ENCODE data around the gene FAM168A. TPM values are rescaled to one million over a fixed set of nuclear protein-coding genes. Genes with fewer than 3 reads are reported as not detected.
A peak's percentile ranks its signal among the peaks of the same experiment; 100 is the strongest.

Gene FAM168A
- total RNA-seq, 1 donor from 2014 or later: 32.8 TPM

DNA sequence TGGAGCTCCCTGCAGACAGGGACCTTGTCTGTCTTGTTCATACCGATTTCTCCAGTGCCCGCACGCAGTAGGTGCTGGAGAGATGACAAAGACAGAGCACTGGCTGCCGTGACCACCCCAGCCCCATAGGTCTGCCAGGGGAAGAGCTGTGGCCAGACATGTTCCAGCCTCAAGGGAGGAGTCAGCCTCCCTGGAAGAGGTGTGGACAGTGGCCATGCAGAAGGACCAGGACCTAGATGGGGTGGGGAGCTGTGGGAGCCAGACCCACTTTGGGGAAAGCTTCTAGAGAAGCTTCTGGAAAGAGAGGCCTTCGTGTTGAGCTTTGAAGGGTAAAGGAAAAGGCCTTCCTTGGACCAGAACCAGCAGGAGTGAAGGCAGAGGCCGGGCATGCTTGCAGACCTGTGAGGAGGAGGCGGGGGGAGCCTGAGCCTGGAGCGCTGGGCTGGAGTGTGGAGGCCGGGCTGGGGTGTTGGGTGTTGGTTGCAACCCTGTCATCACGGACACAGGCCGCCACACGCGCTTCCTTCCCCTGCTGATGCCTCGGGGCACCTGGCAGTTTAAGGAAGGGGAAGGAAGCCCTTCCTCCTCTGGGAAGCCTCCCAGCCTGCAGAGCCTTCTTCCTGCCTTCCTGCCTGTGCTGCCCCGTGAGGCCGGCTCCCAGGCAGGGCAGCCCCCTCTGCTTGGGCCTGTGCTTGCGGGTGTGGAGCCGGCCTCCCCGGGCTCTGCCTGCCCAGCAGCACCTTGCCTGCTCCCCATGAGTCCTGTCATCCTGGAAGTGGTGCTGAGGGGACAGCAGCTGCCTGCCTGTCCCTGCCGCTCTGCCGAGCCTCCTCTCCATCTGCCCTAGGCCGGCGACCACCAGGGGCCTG lies 209.4 kb downstream of the FAM168A start:
- no peak for DNase-seq (ENCODE audit: low read depth)

DNA sequence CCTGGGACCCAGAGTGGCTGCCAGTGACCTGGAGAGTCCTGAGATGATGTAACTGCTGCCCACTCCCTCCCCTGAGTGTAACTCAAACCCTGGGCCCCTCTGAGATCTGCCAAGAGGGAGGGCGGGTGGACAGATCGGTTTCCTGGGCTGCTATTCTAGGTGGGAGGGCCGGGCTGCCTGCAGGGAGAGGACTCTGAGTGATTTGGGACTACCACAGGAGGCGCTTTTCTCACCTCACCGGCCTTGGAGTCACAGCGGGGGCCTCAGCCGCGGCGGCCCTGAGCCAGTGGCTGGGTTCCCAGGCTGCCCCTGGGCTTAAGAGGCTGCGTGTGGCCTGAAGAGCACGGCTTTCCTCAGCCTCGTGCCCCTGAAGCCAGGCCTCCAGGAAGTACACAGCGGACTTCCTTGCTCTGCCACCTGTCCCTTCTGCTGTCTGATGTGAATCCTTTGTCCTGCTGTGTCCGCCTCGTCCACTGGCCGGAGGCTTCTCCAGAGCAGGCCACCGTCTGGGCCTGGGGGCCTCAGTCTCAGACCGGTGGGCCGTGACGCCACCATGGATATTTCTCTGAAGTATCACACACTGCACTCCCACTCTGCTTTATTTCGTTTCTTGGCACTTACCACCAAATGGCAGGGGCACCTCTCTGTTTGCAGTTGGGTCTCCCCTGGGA lies 210.2 kb downstream of the FAM168A start:
- no peak for DNase-seq (ENCODE audit: low read depth)

DNA sequence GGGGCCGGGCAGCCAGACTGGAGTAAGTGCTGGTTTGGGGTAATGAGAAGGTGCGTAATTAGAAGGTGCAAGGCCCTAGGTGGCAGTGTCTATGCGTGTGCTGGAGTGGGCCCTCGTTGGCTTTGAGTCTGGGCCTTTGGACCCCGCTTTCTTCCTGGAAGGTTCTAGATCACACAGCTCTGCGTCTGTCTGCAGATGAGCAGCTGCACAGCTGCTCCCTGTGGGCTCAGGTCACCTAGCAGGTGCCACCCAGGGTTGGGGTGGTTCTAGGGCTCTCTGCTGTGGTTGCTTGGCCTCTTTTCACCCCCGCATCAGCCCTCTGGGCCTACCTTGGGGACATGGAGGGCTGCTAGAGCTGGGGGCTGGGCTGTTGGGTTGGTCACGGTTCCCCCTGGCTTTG lies 211.4 kb downstream of the FAM168A start:
- no peak for DNase-seq (ENCODE audit: low read depth)

DNA sequence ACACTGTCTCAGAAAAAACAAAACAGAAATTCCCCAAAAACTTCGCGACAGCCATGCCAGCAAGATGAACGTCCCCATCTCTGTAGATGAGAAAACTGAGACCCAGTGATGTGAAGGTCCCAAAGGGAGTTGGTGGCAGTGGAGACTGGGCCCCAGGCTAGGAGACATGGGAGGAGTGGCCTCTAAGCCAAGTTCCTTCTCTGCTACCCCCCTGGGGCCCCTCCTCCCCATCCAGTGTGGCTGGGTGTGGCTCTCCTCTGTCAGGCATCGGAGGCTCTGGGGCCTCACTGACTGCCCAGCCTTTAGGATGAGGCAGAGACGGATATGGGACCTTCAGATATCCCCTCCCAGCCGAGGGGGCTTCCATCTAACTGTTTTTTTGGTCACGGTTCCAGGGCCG lies 211.9 kb downstream of the FAM168A start:
- no peak for DNase-seq (ENCODE audit: low read depth)

DNA sequence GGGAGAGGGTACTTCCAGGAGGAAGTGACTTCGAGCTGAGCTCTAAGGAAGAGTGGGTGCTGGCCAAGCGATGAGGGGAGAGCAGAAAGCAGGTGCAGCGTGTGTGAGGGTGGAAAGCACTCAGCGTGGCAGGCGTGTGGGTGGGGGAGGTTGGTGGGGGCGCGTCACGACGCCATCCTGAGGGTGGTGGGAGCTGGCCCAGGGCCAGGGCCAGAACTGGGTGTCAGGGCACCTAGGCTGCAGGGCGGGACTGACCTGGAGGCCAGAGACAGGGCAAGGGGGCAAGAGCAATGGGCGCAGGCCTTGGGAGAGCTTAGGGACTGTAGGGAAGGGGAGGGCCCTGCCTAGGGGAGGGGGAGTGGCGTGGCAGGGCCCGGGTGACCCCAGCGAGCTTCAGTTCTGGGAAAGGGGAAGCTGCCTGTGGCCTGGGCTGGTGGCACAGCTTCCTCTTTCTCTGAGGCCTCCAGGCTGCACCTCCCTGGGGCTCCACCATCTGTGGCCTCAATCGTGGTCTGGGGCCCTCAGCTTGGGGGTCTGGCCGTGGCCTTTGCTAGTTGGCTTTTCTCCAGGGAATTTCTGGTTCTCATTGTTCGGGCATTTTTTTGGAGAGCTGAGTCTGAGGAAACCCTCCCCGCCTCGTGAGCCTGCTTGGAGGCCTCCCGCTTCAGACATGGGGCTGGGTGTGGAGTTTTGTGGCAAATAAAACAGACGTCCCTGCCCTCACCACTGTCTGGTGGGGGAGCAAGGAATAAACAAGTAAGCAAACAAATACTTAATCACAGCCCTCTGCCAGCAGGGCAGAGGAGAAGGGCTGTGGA lies 212.8 kb downstream of the FAM168A start:
- DNase-seq (ENCODE audit: low read depth): no peak

DNA sequence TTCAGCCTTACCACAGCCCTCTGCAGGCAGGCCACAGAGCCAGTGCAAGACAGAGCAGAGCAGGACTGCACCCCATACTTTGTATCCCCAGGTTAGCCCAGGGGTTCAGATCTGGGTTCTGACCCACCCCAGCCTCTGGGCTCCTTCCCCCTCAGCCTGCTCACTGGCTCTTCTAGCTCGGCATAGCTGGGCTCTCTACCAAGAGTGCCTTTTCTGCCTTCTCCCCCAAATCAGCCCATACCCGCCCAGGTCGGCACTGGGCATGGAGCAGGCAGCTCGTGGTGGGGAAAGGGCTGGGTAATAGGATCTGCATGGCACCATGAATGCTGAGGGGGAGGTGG lies 213.4 kb downstream of the FAM168A start:
- no peak for DNase-seq (ENCODE audit: low read depth)

DNA sequence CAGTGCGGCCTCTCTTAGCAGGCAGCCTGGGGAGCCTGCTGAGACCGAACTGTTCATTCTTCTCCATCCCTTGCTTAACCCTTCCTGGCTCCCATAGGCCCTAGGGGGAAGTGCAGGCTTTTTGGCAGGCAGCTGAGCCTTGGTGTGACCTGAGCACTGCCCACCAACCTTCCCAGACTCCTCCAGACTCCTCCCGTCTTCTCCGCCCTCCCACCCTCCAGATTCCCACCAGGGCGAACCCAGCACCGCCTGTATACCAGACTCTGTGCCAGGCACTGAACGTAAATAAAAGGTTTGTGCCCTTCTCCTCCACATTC lies 213.8 kb downstream of the FAM168A start:
- DNase-seq (ENCODE audit: low read depth): no peak

DNA sequence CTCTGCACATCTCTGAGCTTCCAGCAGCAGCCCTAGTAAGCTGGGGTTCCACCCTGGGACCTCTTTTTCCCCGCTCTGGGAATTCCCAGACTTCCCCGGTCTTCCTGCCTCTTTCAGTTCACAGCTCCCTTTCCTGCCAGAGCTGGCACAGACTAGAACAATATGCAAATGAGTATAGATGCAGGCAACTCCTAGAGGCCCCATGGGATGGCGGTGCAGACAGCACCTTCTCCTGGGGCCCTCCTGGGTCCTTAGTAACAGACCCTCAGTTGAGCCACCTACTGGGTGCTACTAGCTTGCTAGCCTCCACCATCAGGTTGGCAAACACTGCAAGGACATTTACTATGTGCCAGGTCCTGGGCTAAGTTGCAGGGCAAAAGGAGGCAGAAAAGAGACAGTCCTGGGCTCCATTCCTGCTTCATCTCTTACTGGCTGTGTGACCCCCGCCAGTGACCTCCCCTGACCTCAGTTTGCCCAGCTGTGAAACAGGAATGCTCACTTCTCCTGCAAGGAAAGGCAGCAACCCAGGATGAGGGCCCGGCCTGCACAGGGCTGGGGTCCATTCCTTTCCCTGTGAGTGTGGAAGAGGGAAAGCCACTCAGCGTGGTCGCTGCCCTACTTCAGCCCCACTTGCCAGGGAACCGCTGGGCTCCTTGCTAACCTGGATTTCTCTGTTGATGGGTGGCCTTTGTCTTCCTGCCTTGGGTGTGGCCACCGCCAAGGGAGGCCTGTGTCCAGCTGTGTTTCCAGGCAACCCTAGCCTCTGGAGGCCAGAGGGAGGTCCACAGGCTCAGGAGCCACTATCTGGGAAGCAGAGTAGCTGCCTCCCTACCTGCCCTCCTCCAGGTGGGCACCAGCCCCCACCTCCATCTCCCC lies 214.4 kb downstream of the FAM168A start:
- peak; percentile 55 for DNase-seq (ENCODE audit: low read depth)

DNA sequence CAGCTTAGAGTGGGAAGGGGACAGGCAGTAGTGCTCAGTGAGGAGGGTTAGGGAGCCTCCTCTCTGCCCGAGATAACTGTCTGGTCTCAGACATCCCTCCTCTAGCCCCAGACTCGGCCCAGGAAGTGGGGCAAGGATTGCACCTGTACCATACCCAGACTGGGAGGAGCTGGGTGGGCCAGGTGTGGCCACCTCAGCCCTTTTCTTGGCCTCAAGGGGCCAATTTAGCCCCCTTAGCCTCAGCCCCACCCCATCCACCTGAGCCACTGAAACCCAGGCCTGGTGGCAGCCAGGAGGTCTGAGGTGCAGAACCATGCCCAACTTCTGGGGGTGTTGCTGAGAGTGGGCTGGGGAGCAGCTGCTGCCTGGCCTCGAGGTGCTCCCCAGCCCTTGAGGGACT lies 215.2 kb downstream of the FAM168A start:
- no peak for DNase-seq (ENCODE audit: low read depth)

DNA sequence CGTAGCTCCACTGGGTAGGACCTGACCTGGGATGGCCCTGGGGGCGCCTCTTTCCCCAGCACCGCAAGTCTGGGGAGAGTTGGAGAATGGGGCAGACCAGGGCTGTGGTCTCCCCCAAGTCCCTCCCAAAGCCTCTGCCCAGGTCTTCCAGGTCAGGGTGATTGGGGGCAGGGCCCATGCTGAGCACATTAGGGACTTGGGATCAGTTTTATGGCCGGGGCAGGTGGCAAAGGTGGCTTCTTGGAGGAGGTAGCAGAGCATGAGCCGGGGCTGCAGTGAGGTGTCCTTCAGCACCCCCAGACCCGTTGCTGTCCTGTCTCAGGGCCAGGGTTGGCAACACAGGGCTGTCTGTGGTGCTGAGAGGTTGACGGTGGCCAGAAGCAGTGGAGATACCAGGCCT lies 215.7 kb downstream of the FAM168A start:
- DNase-seq (ENCODE audit: low read depth): no peak

DNA sequence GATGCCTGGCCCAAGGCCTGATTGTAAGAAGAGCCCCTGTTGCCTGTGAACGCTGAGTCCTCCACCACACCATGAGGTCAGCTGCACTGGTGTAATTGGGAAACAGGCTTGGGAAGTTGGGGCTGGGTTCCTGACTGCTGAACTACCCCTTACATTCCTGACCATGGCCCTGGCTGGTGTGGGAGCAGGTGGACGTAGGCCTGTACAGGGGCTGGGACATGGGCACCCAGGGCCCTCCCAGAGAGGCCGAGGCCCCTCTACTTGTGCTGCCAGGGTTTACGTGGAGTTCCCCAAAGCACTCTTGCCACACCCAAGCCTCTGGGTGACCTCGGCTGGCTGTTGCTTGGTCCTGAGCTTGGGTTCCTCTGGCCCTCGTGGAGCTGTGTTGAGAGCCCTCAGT lies 216.3 kb downstream of the FAM168A start:
- no peak for DNase-seq (ENCODE audit: low read depth)

DNA sequence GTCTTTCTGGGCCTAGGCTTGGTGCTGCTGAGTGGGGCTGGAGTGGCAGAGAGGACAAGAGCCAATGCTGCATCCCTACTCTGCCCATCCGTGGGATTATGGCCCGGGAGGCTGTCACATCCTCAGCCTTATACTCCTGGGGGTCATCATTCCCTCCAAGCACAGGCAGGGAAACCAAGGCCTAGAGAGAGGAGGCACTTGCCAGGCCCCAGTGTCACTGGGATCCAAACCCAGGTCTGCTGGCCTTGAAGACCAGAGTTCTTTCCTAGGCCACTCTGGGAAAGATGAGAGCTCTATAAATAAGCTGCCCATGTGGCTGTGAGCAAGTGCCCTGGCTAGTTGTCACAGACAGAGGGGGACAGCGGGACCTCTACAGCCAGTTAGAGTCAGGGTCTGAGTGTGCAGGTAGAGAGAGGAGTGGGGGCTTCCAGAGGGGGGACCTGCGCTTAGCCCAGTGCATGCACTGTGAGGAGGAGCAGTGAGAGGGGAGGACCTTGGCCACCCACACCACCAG lies 217.0 kb downstream of the FAM168A start:
- DNase-seq (ENCODE audit: low read depth): no peak

DNA sequence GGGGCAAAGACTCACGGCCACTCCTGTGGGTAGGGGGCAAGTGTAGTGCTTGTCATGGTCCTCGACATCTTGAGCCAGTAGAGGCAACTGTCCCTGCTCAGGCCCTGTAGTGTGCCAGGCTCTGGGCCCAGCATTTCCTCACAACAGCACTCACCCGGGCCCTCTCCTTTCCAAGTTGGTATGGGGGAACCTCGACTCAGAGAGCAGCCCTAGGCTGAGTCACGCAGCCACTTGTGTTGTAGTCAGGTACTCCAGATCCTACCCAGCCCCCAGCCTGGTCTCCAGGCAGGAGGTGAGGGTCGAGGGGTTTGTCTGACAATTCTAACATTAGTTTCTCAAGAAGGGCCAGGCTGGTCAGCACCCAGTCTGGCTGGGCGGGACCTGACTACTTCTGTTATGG lies 217.6 kb downstream of the FAM168A start:
- no peak for DNase-seq (ENCODE audit: low read depth)

DNA sequence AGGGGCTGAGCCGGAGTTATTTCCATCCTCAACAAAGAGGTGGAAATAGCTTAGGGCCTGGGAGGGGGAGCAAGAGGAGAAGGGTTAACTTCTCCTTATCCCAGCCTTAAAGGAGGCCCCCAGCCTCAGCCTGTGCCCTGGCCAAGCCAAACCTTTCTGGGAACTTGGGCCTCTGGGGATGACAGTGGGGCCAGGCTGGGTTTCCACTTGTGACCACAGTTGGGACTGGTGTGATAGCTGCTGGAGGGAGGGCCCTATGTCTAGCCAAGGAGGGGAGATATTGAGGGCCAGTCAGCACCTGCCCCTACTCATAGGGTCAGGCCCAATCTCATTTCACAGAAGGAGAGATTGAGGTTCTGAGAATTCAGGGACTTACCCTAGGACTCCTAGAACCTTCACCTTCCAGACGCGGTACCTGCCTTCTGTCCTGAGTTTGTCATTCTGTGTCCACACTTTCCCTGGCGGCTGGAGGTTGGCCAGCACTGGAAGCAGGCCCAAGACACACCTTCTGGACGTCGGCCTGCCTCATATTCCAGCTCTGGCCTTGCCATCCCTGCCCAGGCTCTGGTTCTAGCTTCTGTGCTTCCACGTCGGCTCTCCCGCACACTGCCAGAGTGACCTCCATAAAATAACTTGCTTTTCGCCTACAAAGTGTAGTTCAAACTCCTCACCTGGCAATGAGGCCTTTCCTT lies 218.6 kb downstream of the FAM168A start:
- no peak for DNase-seq (ENCODE audit: low read depth)

DNA sequence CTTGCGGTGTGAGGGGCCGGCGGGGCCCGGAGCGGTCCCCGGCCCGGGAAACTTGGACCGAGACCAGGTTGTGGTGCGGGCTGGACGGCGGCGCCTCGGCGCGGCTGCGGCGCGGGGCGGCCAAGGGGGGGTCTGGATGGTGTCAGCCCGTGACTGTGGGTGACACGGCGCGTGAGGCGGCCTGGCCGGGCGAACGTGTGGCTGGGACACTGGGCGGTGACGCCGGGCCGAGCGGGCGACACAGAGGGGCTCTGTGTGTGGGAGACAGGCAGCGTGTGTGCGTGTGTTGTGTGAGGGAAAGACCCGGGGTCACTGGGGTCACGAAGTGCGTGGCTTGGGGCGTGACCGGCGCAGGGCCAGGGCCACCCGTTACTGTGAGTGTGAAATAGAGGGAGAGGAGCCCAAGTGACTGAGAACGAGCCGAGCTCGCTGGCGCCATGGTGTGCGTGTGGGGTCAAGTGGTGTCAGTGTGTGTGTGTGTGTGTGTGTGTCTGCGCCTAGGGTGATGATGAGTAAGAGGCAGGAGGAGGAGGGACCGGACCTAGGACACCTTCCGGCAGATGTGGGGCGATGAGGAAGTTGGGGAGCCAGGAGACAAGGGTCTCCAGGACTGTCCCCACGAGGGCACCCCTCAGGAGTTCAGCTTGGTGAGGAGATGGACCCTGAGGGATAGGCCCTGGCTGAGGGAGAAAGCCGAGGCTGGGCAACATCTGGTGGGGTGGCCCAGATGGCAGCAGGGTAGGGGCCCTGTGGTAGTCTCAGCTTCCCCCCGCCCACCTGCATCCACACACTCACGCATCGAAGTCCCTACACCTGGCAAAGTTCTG lies 220.9 kb downstream of the FAM168A start:
- peak; percentile 64 for DNase-seq (ENCODE audit: low read depth)

DNA sequence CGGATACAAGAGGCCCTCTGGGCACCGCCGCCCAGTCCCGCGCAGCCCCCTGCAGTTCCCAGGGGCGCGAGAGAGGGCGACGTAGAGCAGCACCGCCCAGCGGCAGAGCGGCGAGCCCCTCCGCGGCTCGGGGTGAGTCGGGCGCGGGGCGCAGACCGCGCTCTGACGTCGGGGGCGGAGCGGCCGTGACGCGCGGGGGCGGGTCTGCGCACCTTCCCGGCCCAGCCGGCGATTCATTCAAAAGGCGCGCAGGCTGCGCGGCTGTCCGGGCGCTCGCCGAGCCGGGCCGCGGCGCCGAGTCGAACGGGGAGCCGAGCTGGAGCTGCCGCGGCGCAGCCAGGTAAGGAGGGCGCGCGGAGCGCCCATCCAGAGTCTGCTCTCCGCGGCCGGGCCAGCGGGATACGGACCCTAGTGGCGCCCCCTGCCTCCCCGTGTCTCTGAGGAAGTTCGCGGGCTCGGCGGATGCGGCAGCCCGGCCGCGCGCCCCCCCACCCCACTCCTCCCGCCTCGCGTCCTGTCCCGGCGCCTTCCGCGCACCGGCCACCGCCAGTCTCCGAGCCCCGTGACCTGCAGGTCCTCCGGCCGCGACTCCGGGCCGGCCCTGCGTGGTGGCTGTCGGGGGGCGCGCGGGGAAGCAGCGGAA lies 221.6 kb downstream of the FAM168A start, which contains the start of gene RELT:
RELT (plus strand) TSS at position 240 of the 643 bp plus-strand sequence. CDS start 12,738 bp downstream, outside the sequence.
- DNase-seq (ENCODE audit: low read depth): peak; percentile 62

DNA sequence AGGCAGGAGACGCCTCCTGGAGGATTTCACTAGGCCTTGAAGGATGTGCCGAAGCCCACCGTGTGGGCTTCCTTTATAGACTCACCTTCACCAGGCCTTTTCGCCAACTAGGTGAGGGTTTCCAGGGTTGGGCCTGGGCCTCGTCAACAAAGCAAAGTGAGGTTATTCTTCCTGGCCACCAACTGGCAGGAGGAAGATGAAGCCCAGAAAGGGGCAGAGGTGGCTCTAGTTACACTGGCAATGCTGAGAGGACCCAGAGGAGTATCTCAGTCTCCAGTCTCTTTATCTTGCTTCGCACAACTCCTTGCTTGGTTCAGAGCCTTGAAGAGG lies 222.1 kb downstream of the FAM168A start:
- DNase-seq (ENCODE audit: low read depth): no peak

DNA sequence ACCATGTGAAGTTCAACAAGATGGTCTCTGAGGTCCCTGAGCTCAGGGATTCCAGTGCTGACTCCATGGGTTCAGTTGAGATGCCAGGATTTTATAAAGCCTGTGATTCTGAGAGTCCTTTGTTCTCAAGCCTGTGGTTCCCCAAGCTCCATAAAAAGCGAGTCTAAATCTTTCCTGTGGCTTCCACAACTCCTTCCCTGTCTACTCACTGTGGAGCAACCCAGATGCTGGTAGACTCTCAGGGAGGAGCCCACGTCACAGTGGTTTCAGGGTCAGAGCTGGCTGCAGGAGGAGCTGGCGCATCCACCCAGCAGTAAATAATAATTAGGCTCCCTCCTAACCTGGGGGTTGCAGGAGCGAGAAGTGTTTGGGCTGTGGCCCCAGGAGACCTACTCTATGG lies 223.8 kb downstream of the FAM168A start:
- DNase-seq (ENCODE audit: low read depth): no peak

DNA sequence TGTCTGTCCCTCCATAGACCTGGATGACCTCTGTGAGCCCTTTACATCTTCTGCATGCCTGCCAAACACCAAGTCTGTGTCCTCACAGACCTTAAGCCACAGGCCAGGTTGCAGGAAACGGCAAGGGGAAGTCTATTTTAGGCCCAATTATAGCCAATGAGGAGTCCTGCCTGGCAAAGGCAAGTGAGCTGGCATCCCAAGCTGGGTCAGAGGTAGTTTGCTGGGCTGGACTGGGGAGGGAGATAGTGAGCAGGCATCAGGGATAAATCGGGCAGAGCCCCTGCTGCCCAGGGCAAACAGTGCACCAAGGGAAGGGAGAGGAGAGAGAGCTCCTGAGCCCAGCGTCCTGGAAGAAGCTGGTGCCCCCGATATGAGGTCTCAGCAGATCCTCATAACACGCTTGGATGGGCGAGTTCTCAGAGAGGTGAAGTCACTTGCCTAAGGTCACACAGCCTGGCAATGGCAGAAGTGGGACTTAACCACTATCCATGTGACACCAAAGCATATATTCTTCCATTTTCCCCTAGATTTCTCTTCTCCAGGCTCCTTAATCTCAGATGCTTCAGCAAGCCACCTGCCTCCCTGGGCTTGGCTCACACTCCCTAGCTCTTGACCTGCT lies 225.4 kb downstream of the FAM168A start:
- DNase-seq (ENCODE audit: low read depth): peak; percentile 30
